Measurements from ENCODE around the gene ZFP36L2.

GRCh38 chr2:43267381-43267780 is 41.0 kb upstream of the ZFP36L2 start:
- TF ChIP-seq, protein P1, sequence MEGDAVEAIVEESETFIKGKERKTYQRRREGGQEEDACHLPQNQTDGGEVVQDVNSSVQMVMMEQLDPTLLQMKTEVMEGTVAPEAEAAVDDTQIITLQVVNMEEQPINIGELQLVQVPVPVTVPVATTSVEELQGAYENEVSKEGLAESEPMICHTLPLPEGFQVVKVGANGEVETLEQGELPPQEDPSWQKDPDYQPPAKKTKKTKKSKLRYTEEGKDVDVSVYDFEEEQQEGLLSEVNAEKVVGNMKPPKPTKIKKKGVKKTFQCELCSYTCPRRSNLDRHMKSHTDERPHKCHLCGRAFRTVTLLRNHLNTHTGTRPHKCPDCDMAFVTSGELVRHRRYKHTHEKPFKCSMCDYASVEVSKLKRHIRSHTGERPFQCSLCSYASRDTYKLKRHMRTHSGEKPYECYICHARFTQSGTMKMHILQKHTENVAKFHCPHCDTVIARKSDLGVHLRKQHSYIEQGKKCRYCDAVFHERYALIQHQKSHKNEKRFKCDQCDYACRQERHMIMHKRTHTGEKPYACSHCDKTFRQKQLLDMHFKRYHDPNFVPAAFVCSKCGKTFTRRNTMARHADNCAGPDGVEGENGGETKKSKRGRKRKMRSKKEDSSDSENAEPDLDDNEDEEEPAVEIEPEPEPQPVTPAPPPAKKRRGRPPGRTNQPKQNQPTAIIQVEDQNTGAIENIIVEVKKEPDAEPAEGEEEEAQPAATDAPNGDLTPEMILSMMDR (IDR thresholded peaks at IDR 0.05) = no peak
- no peak for TF ChIP-seq POLR2A (IDR thresholded peaks at IDR 0.05)

Measured in thyroid gland (tissue), 4 donors.